DND-41 (cell line): ENCODE results near the gene GUCA1A.

Source experiments
- ATAC-seq: fragments of 200-7000 bp; cut with Tn5 transposase; 3 replicates; pipeline ENCODE4 v1.9.1; 2021; ENCODE audit warnings: low read depth; ENCODE audit not compliant: insufficient read depth
- DNase-seq: peaks from one replicate; pipeline ENCODE4 v3.0.0-alpha.2; 2020
- H2AFZ ChIP-seq: 2 replicates; pipeline ENCODE4 v1.6.0; 2012; ENCODE audit warnings: low read depth, low read length
- H3K27ac ChIP-seq: 2 replicates; pipeline ENCODE4 v1.5.1; 2012; ENCODE audit warnings: low read length, inconsistent platforms
- H3K27me3 ChIP-seq: fragments of 200-600 bp; sonication (generic); 2 replicates; pipeline ENCODE4 v1.6.0; 2012; ENCODE audit warnings: low read length, mild to moderate bottlenecking, inconsistent platforms; ENCODE audit not compliant: insufficient read depth, poor library complexity
- H3K36me3 ChIP-seq: 2 replicates; pipeline ENCODE4 v1.5.1; 2012; ENCODE audit warnings: low read length, inconsistent platforms; ENCODE audit not compliant: insufficient read depth
- H3K4me1 ChIP-seq: 2 replicates; pipeline ENCODE4 v1.5.1; 2012; ENCODE audit warnings: mild to moderate bottlenecking, low read length; ENCODE audit not compliant: insufficient read depth
- H3K4me2 ChIP-seq: 2 replicates; pipeline ENCODE4 v1.6.0; 2012; ENCODE audit warnings: mild to moderate bottlenecking, moderate library complexity, low read length, inconsistent platforms; ENCODE audit not compliant: insufficient read depth
- H3K4me3 ChIP-seq, 2 experiments: fragments of 200-600 bp in 1 of 2; shearing (Covaris generic) in 1 of 2; 2 replicates each; pipeline ENCODE4 v1.5.1; 2012 to 2016; ENCODE audit warnings: inconsistent platforms in 2 of 2, low read length in 2 of 2, mild to moderate bottlenecking in 2 of 2, low read depth in 1 of 2, moderate library complexity in 1 of 2
- H3K79me2 ChIP-seq: 2 replicates; pipeline ENCODE4 v1.6.0; 2012; ENCODE audit warnings: low read length, inconsistent platforms; ENCODE audit not compliant: insufficient read depth
- H3K9ac ChIP-seq: 2 replicates; pipeline ENCODE4 v1.6.0; 2012; ENCODE audit warnings: low read depth, mild to moderate bottlenecking, inconsistent platforms, low read length, moderate library complexity
- H3K9me3 ChIP-seq: 2 replicates; pipeline ENCODE4 v1.5.1; 2012; ENCODE audit warnings: low read length, moderate library complexity, mild to moderate bottlenecking, inconsistent platforms; ENCODE audit not compliant: insufficient read depth, severe bottlenecking
- H4K20me1 ChIP-seq: 2 replicates; pipeline ENCODE4 v1.6.0; 2012; ENCODE audit warnings: low read length; ENCODE audit not compliant: insufficient read depth
- CTCF ChIP-seq: IDR thresholded peaks from 2 replicates; pipeline ENCODE4 v1.5.1; 2012; ENCODE audit warnings: borderline replicate concordance, low read length, moderate library complexity, mild to moderate bottlenecking; ENCODE audit not compliant: poor library complexity, severe bottlenecking; ENCODE audit errors: extremely low read depth
- EZH2 ChIP-seq: IDR thresholded peaks from 3 replicates; pipeline ENCODE4 v1.6.1; 2012; ENCODE audit warnings: borderline replicate concordance, low read depth, mild to moderate bottlenecking, moderate library complexity, low read length, inconsistent platforms; ENCODE audit not compliant: severe bottlenecking

GUCA1A gene

GRCh38 chr6:42156638-42157037, 16.5 kb upstream of the GUCA1A start:
- Histone ChIP-seq H3K4me1 (no peaks in the 10 kb centered on the region), H3K27ac (no peak overlapping the region), H3K79me2 (no peaks in the 10 kb centered on the region), H2AFZ (no peak overlapping the region), H4K20me1 (no peaks in the 10 kb centered on the region), H3K4me3 (no peak overlapping the region), H3K27me3 (peaks cover 23% of the 10 kb centered on the region), H3K4me2 (no peak overlapping the region), H3K9ac (no peak overlapping the region), H3K9me3 (no peaks in the 10 kb centered on the region), H3K36me3 (no peaks in the 10 kb centered on the region)
- TF ChIP-seq EZH2: no peak
- TF ChIP-seq CTCF: no peak
- DNase-seq (no peak), ATAC-seq (no peak)

GRCh38 chr6:42158011-42158410, 15.2 kb upstream of the GUCA1A start:
- DNase-seq (no peak), ATAC-seq (no peak)
- no peak for TF ChIP-seq EZH2
- TF ChIP-seq CTCF: no peak
- Histone ChIP-seq H2AFZ (no peak overlapping the region), H3K4me2 (no peak overlapping the region), H3K4me1 (no peaks in the 10 kb centered on the region), H3K27ac (no peak overlapping the region), H3K9ac (no peak overlapping the region), H3K36me3 (no peaks in the 10 kb centered on the region), H4K20me1 (no peaks in the 10 kb centered on the region), H3K79me2 (no peaks in the 10 kb centered on the region), H3K27me3 (peaks cover 23% of the 10 kb centered on the region), H3K4me3 (no peak overlapping the region), H3K9me3 (no peaks in the 10 kb centered on the region)

- Histone ChIP-seq H3K36me3 (no peaks in the 10 kb centered on the region), H3K4me3 (no peak overlapping the region), H3K79me2 (no peaks in the 10 kb centered on the region), H4K20me1 (no peaks in the 10 kb centered on the region), H3K9me3 (no peaks in the 10 kb centered on the region), H3K9ac (no peak overlapping the region), H3K4me2 (no peak overlapping the region), H2AFZ (no peak overlapping the region), H3K27me3 (peaks cover 19% of the 10 kb centered on the region), H3K27ac (no peak overlapping the region), H3K4me1 (no peaks in the 10 kb centered on the region)
- TF ChIP-seq EZH2 (no peak), CTCF (no peak)
- DNase-seq (no peak), ATAC-seq (no peak)
These were observed 14.5 kb upstream of the GUCA1A start for GRCh38 chr6:42158631-42159030.
